Chondrocyte (in vitro differentiated cells): ENCODE data around the gene KRT33B. TPM values are rescaled to one million over a fixed set of nuclear protein-coding genes. Genes with fewer than 3 reads are reported as not detected.

ENCODE experiments used
- DNase-seq: peaks from one replicate; pipeline ENCODE4 v3.0.0; 2021; ENCODE audit warnings: mixed read lengths, low spot score
- H3K27ac Mint-ChIP-seq: one replicate; pipeline ENCODE4 v1.8.0; 2021; ENCODE audit warnings: mild to moderate bottlenecking, moderate library complexity, mixed read lengths; ENCODE audit not compliant: unreplicated experiment
- H3K27me3 Mint-ChIP-seq: 2 replicates; pipeline ENCODE4 v1.8.0; 2021; ENCODE audit warnings: low read depth, mixed read lengths
- H3K36me3 Mint-ChIP-seq: 2 replicates; pipeline ENCODE4 v1.8.0; 2021; ENCODE audit warnings: low read depth, mixed read lengths
- H3K4me1 Mint-ChIP-seq: 2 replicates; pipeline ENCODE4 v1.8.0; 2021; ENCODE audit warnings: low read depth, mild to moderate bottlenecking, mixed read lengths
- H3K4me3 Mint-ChIP-seq: one replicate; pipeline ENCODE4 v1.8.0; 2021; ENCODE audit warnings: mild to moderate bottlenecking, moderate library complexity, mixed read lengths; ENCODE audit not compliant: unreplicated experiment
- H3K9me3 Mint-ChIP-seq: 2 replicates; pipeline ENCODE4 v1.8.0; 2021; ENCODE audit warnings: low read depth, mixed read lengths
- total RNA-seq: library from RNA; stranded (reverse); gene quantifications from 3 replicates; pipeline ENCODE4 v1.2.1, GENCODE V29; 2021
- TF ChIP-seq, protein P1 (sequence below): fragments of 200-600 bp; sonication (generic); IDR thresholded peaks from 2 replicates; pipeline ENCODE4 v1.5.0; 2021; ENCODE audit warnings: antibody characterized with exemption, mild to moderate bottlenecking, moderate library complexity

The KRT33B gene
- total RNA-seq, 1 donor from 2014 or later: not detected

DNA sequence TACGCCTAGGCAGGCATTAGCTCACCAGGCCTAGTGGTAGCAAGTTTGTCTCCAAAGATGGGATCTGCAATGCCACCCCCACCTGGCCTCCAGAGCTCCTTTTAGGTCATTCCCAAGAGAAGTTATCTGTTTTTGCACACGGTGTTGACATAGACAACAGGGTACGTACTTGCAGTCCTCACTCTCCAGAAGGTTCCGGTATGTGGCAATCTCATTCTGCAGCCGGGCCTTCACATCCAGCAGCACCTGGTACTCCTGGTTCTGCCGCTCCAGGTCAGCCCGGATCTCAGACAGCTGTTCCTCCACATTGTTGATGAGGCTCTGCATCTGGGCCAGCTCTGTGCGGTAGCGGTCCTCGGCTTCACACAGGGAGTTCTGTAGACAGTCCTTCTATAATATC is 37.6 kb upstream of the KRT33B start:
- Mint-ChIP-seq H3K4me3 (no peak overlapping the region), H3K4me1 (peaks cover 14% of the 10 kb centered on the region), H3K27me3 (no peaks in the 10 kb centered on the region), H3K9me3 (no peaks in the 10 kb centered on the region), H3K27ac (no peak overlapping the region), H3K36me3 (no peaks in the 10 kb centered on the region)
- DNase-seq: no peak
- TF ChIP-seq, protein P1, sequence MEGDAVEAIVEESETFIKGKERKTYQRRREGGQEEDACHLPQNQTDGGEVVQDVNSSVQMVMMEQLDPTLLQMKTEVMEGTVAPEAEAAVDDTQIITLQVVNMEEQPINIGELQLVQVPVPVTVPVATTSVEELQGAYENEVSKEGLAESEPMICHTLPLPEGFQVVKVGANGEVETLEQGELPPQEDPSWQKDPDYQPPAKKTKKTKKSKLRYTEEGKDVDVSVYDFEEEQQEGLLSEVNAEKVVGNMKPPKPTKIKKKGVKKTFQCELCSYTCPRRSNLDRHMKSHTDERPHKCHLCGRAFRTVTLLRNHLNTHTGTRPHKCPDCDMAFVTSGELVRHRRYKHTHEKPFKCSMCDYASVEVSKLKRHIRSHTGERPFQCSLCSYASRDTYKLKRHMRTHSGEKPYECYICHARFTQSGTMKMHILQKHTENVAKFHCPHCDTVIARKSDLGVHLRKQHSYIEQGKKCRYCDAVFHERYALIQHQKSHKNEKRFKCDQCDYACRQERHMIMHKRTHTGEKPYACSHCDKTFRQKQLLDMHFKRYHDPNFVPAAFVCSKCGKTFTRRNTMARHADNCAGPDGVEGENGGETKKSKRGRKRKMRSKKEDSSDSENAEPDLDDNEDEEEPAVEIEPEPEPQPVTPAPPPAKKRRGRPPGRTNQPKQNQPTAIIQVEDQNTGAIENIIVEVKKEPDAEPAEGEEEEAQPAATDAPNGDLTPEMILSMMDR: no peak

DNA sequence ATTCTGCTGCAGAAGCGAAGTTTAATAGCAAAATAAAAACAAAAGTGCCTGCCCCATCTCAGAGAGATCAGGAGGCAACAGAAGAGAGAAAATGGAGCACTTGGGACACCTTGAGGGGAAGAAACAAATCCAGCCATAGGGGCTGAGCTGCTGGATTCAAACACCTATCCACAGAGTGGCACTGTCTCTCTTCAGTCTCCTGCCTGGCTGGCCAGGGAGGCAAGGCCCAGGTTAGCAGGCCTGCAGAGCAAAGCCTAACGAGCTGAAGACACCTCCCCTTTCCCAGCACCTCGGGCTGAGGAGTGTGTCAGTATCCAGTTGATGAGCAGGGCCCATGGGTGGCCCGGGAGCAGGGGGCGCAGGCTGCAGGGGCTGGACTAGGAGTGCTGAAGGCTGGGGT is 36.6 kb upstream of the KRT33B start:
- H3K4me1 Mint-ChIP-seq: peaks cover 14% of the 10 kb centered on the region
- no peaks in the 10 kb centered on the region for H3K9me3 Mint-ChIP-seq
- DNase-seq: no peak
- no peaks in the 10 kb centered on the region for H3K27me3 Mint-ChIP-seq
- no peak overlapping the region for H3K4me3 Mint-ChIP-seq
- TF ChIP-seq, protein P1: no peak
- H3K36me3 Mint-ChIP-seq: no peaks in the 10 kb centered on the region
- H3K27ac Mint-ChIP-seq: no peak overlapping the region

DNA sequence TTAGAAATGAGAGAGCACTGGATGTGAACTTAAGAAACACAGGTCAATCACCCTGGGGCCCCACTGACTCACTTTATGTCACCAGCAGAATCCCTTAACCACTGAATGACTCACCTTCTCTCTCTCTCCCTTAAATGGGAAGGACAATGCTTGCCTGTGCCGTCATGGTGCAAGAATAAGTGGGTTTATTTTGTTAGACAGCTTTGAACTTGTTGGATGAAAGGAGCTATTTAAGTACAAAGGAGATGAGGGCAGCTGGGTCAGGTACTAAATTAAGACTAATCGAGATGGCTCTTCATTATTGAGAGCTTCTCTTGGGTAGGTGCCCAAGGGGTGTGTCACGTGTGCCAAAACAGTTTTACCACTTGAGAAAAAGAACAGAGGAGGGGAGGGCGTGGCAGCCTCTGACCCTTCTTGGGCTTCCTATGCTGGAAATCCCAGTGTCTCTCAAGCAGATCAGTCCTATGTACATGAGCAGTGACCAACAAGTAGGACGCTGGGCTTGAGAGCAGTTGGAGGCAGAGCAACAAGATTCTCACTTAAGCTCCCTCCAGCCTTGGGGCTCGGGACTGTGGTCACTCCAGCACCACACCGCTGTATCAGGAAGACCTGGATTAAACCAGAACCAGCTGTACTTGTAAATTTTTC is 34.5 kb upstream of the KRT33B start:
- Mint-ChIP-seq H3K36me3 (peaks cover 1% of the 10 kb centered on the region), H3K27me3 (peaks cover 2% of the 10 kb centered on the region), H3K4me3 (no peak overlapping the region), H3K27ac (peak overlapping the region; percentile 47), H3K9me3 (no peaks in the 10 kb centered on the region), H3K4me1 (peaks cover 14% of the 10 kb centered on the region)
- no peak for DNase-seq
- TF ChIP-seq, protein P1: no peak

DNA sequence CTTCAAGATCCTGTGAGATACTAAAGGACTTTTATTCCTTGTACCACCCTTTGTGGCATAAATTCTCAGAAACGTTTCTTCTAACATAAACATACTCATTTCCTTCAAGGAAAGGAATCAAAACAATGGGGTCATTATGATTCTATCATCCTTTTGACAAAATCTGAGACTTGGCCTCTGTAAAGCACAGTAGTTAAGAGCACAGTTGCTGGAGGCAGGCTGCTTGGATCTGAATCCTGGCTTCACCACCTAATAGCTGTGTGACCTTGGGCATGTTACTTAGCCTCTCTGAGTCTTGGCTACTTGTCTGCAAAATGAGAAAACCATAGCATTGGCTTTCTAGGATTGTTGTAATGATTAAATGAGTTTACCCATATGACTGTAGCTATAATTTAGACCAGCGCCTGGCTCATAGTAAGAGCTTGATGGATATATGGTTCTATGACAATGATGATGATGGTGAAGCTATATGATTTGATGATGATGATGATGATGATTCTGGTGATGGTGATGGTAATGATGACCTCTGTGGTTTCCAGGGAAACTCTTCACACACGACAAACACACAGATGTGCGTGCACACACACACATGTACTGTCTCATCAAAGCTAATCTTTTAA is 33.9 kb upstream of the KRT33B start:
- Mint-ChIP-seq H3K4me1 (peaks cover 14% of the 10 kb centered on the region), H3K36me3 (peaks cover 1% of the 10 kb centered on the region), H3K4me3 (no peak overlapping the region), H3K9me3 (no peaks in the 10 kb centered on the region), H3K27ac (no peak overlapping the region), H3K27me3 (peaks cover 2% of the 10 kb centered on the region)
- no peak for DNase-seq
- TF ChIP-seq, protein P1: no peak

DNA sequence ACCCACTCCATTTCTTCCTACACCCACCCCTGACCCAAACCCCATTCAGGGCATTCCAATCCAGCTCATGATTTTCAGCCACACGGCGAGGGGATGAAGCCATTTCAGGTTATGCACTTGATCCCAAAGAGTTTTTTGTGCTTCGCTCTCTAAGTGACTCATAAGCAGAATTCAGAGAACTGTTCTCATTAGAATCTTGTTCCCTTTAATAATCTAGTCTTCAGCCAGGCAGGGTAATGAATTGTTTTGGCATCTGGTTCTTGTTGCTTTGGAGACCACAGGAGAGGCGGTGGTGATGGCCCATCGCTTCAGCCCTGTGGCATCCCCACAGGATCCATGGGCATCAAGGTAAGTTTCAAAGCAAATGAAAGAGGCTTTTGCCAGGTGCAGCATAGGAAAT is 32.5 kb upstream of the KRT33B start:
- H3K36me3 Mint-ChIP-seq: peaks cover 1% of the 10 kb centered on the region
- H3K27me3 Mint-ChIP-seq: peaks cover 2% of the 10 kb centered on the region
- H3K9me3 Mint-ChIP-seq: no peaks in the 10 kb centered on the region
- no peak overlapping the region for H3K27ac Mint-ChIP-seq
- H3K4me1 Mint-ChIP-seq: peaks cover 14% of the 10 kb centered on the region
- no peak for DNase-seq
- TF ChIP-seq, protein P1: no peak
- H3K4me3 Mint-ChIP-seq: no peak overlapping the region
